H9 (cell line): Measurements from ENCODE around the gene MYLK. TPM values are rescaled to one million over a fixed set of nuclear protein-coding genes. Genes with fewer than 3 reads are reported as not detected.

Source experiments
- DNase-seq: peaks from one replicate; pipeline ENCODE4 v3.0.0-alpha.2; 2017
- H2AFZ ChIP-seq: one replicate; pipeline ENCODE4 v1.6.1; 2013; ENCODE audit warnings: mild to moderate bottlenecking, low read length, control low read depth, moderate library complexity
- H2AK5ac ChIP-seq: 2 replicates; pipeline ENCODE4 v1.6.1; 2013; ENCODE audit warnings: low read length, control low read depth, mixed read lengths; ENCODE audit not compliant: insufficient read length
- H2BK120ac ChIP-seq: one replicate; pipeline ENCODE4 v1.6.1; 2013; ENCODE audit warnings: low read depth, mild to moderate bottlenecking, low read length, control low read depth, inconsistent platforms; ENCODE audit not compliant: poor library complexity, severe bottlenecking
- H2BK12ac ChIP-seq: 2 replicates; pipeline ENCODE4 v1.6.1; 2013; ENCODE audit warnings: low read length, control low read depth, mixed read lengths, low read depth; ENCODE audit not compliant: insufficient read length
- H2BK15ac ChIP-seq: 2 replicates; pipeline ENCODE4 v1.6.1; 2013; ENCODE audit warnings: low read depth, low read length, control low read depth
- H2BK20ac ChIP-seq: one replicate; pipeline ENCODE4 v1.6.1; 2013; ENCODE audit warnings: low read depth, mild to moderate bottlenecking, low read length, control low read depth, inconsistent platforms; ENCODE audit not compliant: poor library complexity, severe bottlenecking
- H2BK5ac ChIP-seq: 2 replicates; pipeline ENCODE4 v1.6.1; 2013; ENCODE audit warnings: low read length, control low read depth, mixed read lengths; ENCODE audit not compliant: insufficient read length
- H3K14ac ChIP-seq: 2 replicates; pipeline ENCODE4 v1.6.1; 2013; ENCODE audit warnings: low read length, control low read depth; ENCODE audit not compliant: insufficient read depth
- H3K18ac ChIP-seq: 2 replicates; pipeline ENCODE4 v1.6.1; 2013; ENCODE audit warnings: low read depth, mild to moderate bottlenecking, mixed read lengths, low read length, control low read depth; ENCODE audit not compliant: insufficient read length
- H3K23ac ChIP-seq: 2 replicates; pipeline ENCODE4 v1.6.1; 2013; ENCODE audit warnings: low read length, control low read depth, mixed read lengths, low read depth; ENCODE audit not compliant: insufficient read length
- H3K23me2 ChIP-seq: 2 replicates; pipeline ENCODE4 v1.6.1; 2013; ENCODE audit warnings: low read depth, mild to moderate bottlenecking, mixed read lengths, low read length, control low read depth; ENCODE audit not compliant: insufficient read length, poor library complexity, severe bottlenecking
- H3K27ac ChIP-seq: 2 replicates; pipeline ENCODE4 v1.5.1; 2013; ENCODE audit warnings: low read length, control low read depth, mixed read lengths, low read depth; ENCODE audit not compliant: insufficient read length
- H3K27me3 ChIP-seq: 2 replicates; pipeline ENCODE4 v1.6.1; 2013; ENCODE audit warnings: low read length, control low read depth, inconsistent platforms; ENCODE audit not compliant: insufficient read depth
- H3K4ac ChIP-seq: 2 replicates; pipeline ENCODE4 v1.6.1; 2013; ENCODE audit warnings: low read depth, mild to moderate bottlenecking, control low read depth, inconsistent platforms, low read length, moderate library complexity
- H3K4me1 ChIP-seq: 2 replicates; pipeline ENCODE4 v1.6.1; 2013; ENCODE audit warnings: low read length, control low read depth, inconsistent platforms; ENCODE audit not compliant: insufficient read depth
- H3K4me2 ChIP-seq: 2 replicates; pipeline ENCODE4 v1.6.1; 2013; ENCODE audit warnings: low read length, control low read depth, mixed read lengths; ENCODE audit not compliant: insufficient read length, insufficient read depth
- H3K56ac ChIP-seq: 2 replicates; pipeline ENCODE4 v1.6.1; 2013; ENCODE audit warnings: low read depth, mild to moderate bottlenecking, mixed read lengths, low read length, control low read depth; ENCODE audit not compliant: insufficient read length
- H3K79me1 ChIP-seq: 2 replicates; pipeline ENCODE4 v1.6.1; 2013; ENCODE audit warnings: low read depth, mild to moderate bottlenecking, moderate library complexity, low read length, control low read depth, inconsistent platforms; ENCODE audit not compliant: insufficient read depth, poor library complexity, severe bottlenecking
- H3K79me2 ChIP-seq: 2 replicates; pipeline ENCODE4 v1.6.1; 2013; ENCODE audit warnings: low read length, control low read depth, inconsistent platforms; ENCODE audit not compliant: insufficient read depth
- H3K9ac ChIP-seq: 2 replicates; pipeline ENCODE4 v1.6.1; 2013; ENCODE audit warnings: low read length, control low read depth, mixed read lengths; ENCODE audit not compliant: insufficient read length; ENCODE audit errors: extremely low read depth
- H3K9me3 ChIP-seq: one replicate; pipeline ENCODE4 v1.6.1; 2013; ENCODE audit warnings: low read depth, low read length, inconsistent platforms; ENCODE audit not compliant: control insufficient read depth
- H3T11ph ChIP-seq: one replicate; pipeline ENCODE4 v1.6.1; 2013; ENCODE audit warnings: mild to moderate bottlenecking, low read length, control low read depth, inconsistent platforms
- H4K20me1 ChIP-seq: one replicate; pipeline ENCODE4 v1.6.1; 2013; ENCODE audit not compliant: control insufficient read depth, insufficient read length, insufficient read depth
- H4K5ac ChIP-seq: 2 replicates; pipeline ENCODE4 v1.6.1; 2013; ENCODE audit warnings: low read depth, mild to moderate bottlenecking, mixed read lengths, low read length, control low read depth; ENCODE audit not compliant: insufficient read length
- H4K8ac ChIP-seq: replicated peaks from 2 replicates; pipeline ENCODE4 v1.6.1; 2013; ENCODE audit warnings: low read length, control low read depth, mixed read lengths, low read depth; ENCODE audit not compliant: insufficient read length
- H4K91ac ChIP-seq: 2 replicates; pipeline ENCODE4 v1.6.1; 2013; ENCODE audit warnings: low read depth, mild to moderate bottlenecking, moderate library complexity, mixed read lengths, low read length, control low read depth; ENCODE audit not compliant: insufficient read length
- H3K27ac Mint-ChIP-seq, 3 experiments: 2 replicates in 2 of 3; 3 replicates in 1 of 3; pipeline ENCODE4 v1.8.0; 2020 to 2021; ENCODE audit warnings: mixed read lengths in 3 of 3, mild to moderate bottlenecking in 1 of 3, moderate library complexity in 1 of 3
- H3K27me3 Mint-ChIP-seq: 2 replicates; pipeline ENCODE4 v1.8.0; 2021; ENCODE audit warnings: low read depth, mild to moderate bottlenecking, moderate library complexity, mixed read lengths
- H3K36me3 Mint-ChIP-seq, 3 experiments: 2 replicates in 2 of 3; 3 replicates in 1 of 3; pipeline ENCODE4 v1.8.0; 2020 to 2021; ENCODE audit warnings: low read depth in 3 of 3, mixed read lengths in 3 of 3; ENCODE audit not compliant: insufficient read depth in 1 of 3
- H3K4me1 Mint-ChIP-seq, 2 experiments: 2 replicates each; pipeline ENCODE4 v1.8.0; 2020; ENCODE audit warnings: mixed read lengths in 2 of 2
- H3K4me3 Mint-ChIP-seq, 2 experiments: 2 replicates in 1 of 2; 3 replicates in 1 of 2; pipeline ENCODE4 v1.8.0; 2020 to 2021; ENCODE audit warnings: mild to moderate bottlenecking in 2 of 2, mixed read lengths in 2 of 2, moderate library complexity in 1 of 2
- H3K9me3 Mint-ChIP-seq, 2 experiments: 2 replicates in 1 of 2; 3 replicates in 1 of 2; pipeline ENCODE4 v1.8.0; 2020; ENCODE audit warnings: mild to moderate bottlenecking in 2 of 2, mixed read lengths in 2 of 2, moderate library complexity in 1 of 2
- WGBS: extraction: QIAGEN DNeasy Blood & Tissue Kit; methylation state at CpG from one replicate; pipeline ENCODE4 v1.1.7; 2013; ENCODE audit warnings: missing lambda C conversion rate, low lambda C conversion rate, mixed read lengths; ENCODE audit not compliant: insufficient read length; ENCODE audit errors: extremely low coverage; 5-methylcytosine and 5-hydroxymethylcytosine counted together
- total RNA-seq: library from RNA; stranded (reverse); gene quantifications from 2 replicates; pipeline ENCODE4 v1.2.1, GENCODE V29; 2021
- TF ChIP-seq, protein P1 (sequence below): fragments of 200-600 bp; sonication (generic); conservative IDR thresholded peaks from 3 replicates; pipeline ENCODE4 v1.8.0; 2021; ENCODE audit warnings: antibody characterized with exemption, mild to moderate bottlenecking

The MYLK gene
- total RNA-seq, 1 experiment from 2014 or later: 10.1 TPM

DNA sequence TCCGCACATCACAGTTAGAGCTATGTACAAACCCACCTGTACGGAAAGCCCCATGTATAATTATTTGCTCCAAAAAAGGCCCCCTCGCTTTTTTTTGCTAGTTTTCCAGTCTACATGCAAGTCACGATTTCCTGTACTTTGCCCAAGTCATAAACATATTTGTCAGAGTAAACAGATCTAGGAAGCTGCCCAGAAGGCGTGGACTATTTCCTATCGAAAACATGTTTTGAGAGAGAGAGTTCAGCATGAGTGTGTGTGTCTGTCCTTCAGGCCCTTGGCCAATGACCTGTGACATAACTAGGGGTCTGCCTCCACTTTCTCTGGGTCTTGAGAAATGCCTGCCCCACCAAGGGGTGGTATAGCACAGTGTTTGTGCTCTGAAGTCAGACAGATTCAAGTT lies 226.6 kb downstream of the MYLK start:
- Histone ChIP-seq H2AK5ac (no peak overlapping the region), H4K5ac (no peak overlapping the region), H4K8ac (no peak overlapping the region), H2BK120ac (no peak overlapping the region), H3K4me1 (no peaks in the 10 kb centered on the region; the same call in 1 of the 2 replicates), H3K79me2 (no peaks in the 10 kb centered on the region), H3K27ac (no peak overlapping the region), H4K91ac (no peak overlapping the region), H3T11ph (no peak overlapping the region), H3K56ac (no peak overlapping the region), H3K23ac (no peak overlapping the region), H3K9ac (no peak overlapping the region), H4K20me1 (no peaks in the 10 kb centered on the region), H3K4me2 (no peak overlapping the region), H2BK15ac (no peak overlapping the region), H3K23me2 (no peaks in the 10 kb centered on the region), H3K18ac (no peak overlapping the region), H2BK5ac (no peak overlapping the region), H3K9me3 (peaks cover 6% of the 10 kb centered on the region), H3K79me1 (no peaks in the 10 kb centered on the region), H3K14ac (no peak overlapping the region), H2BK12ac (no peak overlapping the region), H3K4ac (no peak overlapping the region), H2BK20ac (no peak overlapping the region), H3K27me3 (no peaks in the 10 kb centered on the region), H2AFZ (no peak overlapping the region)
- peaks cover 9 to 19% (median 18%) of the 10 kb centered on the region in 3 experiments for H3K36me3 Mint-ChIP-seq
- H3K27me3 Mint-ChIP-seq: no peaks in the 10 kb centered on the region; the same call in none of the 2 replicates
- H3K27ac Mint-ChIP-seq: no peak overlapping the region
- H3K4me3 Mint-ChIP-seq: no peak overlapping the region
- DNase-seq: no peak
- peaks cover 7 to 8% of the 10 kb centered on the region in 2 experiments for H3K9me3 Mint-ChIP-seq
- no CpG with 5 or more reads among the region's 6 CpGs for WGBS
- peaks cover under 1 to 2% of the 10 kb centered on the region in 2 experiments; a peak in 3 of 4 replicates for H3K4me1 Mint-ChIP-seq
- TF ChIP-seq, protein P1, sequence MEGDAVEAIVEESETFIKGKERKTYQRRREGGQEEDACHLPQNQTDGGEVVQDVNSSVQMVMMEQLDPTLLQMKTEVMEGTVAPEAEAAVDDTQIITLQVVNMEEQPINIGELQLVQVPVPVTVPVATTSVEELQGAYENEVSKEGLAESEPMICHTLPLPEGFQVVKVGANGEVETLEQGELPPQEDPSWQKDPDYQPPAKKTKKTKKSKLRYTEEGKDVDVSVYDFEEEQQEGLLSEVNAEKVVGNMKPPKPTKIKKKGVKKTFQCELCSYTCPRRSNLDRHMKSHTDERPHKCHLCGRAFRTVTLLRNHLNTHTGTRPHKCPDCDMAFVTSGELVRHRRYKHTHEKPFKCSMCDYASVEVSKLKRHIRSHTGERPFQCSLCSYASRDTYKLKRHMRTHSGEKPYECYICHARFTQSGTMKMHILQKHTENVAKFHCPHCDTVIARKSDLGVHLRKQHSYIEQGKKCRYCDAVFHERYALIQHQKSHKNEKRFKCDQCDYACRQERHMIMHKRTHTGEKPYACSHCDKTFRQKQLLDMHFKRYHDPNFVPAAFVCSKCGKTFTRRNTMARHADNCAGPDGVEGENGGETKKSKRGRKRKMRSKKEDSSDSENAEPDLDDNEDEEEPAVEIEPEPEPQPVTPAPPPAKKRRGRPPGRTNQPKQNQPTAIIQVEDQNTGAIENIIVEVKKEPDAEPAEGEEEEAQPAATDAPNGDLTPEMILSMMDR: no peak
